ENCODE measurements around the gene KIF17.

KIF17 gene

DNA sequence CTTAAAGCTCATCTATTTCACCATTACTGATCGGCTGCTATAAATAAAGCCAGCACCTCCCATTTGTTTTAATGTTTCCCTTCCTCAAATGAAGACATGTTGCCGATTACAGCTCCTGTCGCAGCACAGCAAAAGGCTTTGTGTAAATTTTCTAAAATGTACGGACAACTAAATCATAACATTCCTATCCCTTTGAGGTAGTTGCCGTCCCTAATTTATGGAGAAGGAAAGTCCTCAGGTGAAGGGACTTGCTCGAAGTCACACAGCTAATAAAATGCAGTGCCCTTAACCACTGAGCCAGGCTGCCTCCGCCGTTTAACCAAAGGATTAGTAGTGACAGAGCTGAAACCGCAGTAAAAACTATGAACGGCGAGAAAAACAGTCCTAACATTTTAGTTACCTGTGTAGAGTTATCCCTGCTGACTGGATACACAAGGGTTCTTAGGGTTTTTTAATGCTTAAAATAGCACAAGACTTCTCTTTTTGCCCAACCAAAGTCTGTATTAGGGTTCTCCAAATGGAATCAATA lies 83.7 kb downstream of the KIF17 start:
- DNase-seq (ENCODE audit: low read depth): no peak
- H3K4me3 ChIP-seq (ENCODE audit: low read length): peak overlapping the region; percentile 87
- TF ChIP-seq, protein P1, sequence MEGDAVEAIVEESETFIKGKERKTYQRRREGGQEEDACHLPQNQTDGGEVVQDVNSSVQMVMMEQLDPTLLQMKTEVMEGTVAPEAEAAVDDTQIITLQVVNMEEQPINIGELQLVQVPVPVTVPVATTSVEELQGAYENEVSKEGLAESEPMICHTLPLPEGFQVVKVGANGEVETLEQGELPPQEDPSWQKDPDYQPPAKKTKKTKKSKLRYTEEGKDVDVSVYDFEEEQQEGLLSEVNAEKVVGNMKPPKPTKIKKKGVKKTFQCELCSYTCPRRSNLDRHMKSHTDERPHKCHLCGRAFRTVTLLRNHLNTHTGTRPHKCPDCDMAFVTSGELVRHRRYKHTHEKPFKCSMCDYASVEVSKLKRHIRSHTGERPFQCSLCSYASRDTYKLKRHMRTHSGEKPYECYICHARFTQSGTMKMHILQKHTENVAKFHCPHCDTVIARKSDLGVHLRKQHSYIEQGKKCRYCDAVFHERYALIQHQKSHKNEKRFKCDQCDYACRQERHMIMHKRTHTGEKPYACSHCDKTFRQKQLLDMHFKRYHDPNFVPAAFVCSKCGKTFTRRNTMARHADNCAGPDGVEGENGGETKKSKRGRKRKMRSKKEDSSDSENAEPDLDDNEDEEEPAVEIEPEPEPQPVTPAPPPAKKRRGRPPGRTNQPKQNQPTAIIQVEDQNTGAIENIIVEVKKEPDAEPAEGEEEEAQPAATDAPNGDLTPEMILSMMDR (conservative IDR thresholded peaks at IDR 0.05; ENCODE audit: low read length): no peak

DNA sequence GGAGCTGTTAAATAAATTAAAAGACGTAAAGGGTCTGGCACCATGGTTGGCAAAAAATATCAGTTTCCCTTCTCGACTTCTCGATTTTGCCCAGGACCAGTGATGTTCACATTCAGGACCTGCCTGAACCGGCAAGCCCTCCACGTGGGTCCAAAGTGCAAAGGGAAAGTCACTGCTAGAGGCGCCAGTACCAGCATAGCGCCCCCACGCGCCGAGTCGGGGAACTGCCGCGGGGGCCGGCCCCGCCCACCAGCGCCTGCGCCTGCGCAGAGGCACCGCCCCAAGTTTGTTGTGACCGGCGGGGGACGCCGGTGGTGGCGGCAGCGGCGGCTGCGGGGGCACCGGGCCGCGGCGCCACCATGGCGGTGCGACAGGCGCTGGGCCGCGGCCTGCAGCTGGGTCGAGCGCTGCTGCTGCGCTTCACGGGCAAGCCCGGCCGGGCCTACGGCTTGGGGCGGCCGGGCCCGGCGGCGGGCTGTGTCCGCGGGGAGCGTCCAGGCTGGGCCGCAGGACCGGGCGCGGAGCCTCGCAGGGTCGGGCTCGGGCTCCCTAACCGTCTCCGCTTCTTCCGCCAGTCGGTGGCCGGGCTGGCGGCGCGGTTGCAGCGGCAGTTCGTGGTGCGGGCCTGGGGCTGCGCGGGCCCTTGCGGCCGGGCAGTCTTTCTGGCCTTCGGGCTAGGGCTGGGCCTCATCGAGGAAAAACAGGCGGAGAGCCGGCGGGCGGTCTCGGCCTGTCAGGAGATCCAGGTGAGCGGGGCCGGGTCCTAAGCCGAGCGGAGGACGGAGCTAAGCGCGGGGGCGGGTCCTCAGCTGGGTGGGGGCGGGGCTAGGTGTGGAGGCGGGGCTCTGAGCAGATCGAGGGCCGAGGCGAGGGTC lies 84.4 kb downstream of the KIF17 start, which contains the start of gene PINK1:
PINK1 (plus strand) TSS at position 269 of the 875 bp plus-strand sequence; CDS start at position 360, 91 bp downstream.
- peak; percentile 54 for DNase-seq (ENCODE audit: low read depth)
- peak within 1 kb of the TSS; percentile 87 for H3K4me3 ChIP-seq (ENCODE audit: low read length)
- TF ChIP-seq, protein P1 (conservative IDR thresholded peaks at IDR 0.05; ENCODE audit: low read length): peak; percentile 70

DNA sequence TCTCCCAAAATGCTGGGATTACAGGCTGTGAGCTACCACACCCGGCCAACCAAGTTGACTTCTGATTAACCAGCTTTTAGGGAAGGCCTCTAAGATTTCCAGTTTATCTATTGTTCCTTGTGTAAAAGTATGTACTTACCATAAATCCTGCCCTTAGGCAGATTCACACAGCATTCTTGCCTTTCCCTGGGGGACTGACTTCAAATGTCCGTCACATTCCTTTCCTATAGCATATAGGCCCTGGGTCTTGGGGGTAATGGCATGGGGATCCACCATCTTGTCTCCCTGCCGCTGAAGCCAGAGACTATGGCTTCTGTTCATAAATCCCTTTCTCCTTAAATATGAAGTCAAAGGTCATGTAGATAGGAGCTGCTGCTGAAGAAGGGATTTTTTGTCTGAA lies 85.4 kb downstream of the KIF17 start:
- no peak overlapping the region for H3K4me3 ChIP-seq (ENCODE audit: low read length)
- TF ChIP-seq, protein P1 (conservative IDR thresholded peaks at IDR 0.05; ENCODE audit: low read length): no peak
- DNase-seq (ENCODE audit: low read depth): no peak

DNA sequence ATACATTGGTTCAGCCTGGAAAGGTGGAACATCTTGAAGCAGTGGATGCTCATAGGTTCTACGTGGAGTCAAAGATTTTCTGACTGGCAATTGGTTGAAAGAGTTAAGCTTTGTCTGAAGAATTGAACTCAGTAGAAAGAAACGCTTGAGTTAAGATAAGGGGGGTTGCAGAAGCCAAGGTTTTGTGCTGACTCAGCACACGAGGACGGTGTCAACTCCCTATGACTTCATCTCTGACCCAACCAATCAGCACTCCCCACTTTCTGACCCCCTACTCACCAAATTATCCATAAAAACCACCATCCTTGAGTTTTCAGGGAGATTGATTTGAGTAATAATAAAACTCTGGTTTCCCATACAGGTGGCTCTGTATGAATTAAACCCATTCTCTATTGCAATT lies 87.1 kb downstream of the KIF17 start:
- DNase-seq (ENCODE audit: low read depth): no peak
- no peak overlapping the region for H3K4me3 ChIP-seq (ENCODE audit: low read length)
- TF ChIP-seq, protein P1 (conservative IDR thresholded peaks at IDR 0.05; ENCODE audit: low read length): no peak

DNA sequence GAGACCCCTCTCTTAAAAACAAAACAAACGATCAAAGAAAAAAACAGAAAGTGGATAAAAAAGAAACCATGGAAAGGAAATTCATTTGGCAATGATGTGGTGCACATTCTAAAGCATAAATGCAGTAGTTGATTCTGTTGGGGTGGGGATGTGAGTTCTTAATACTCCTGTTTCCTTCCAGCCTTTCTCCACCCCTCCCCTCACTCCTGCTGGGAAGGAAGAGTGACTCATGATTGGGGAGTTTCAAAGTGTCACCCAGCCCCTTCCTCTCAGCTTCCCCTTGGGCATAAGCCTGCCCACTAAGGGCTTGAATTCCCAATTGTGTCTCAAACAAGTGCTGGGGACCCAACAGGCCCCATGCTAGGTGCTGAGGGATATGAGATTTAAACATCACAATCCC lies 91.3 kb downstream of the KIF17 start:
- no peak for DNase-seq (ENCODE audit: low read depth)
- H3K4me3 ChIP-seq (ENCODE audit: low read length): no peak overlapping the region
- TF ChIP-seq, protein P1 (conservative IDR thresholded peaks at IDR 0.05; ENCODE audit: low read length): no peak

DNA sequence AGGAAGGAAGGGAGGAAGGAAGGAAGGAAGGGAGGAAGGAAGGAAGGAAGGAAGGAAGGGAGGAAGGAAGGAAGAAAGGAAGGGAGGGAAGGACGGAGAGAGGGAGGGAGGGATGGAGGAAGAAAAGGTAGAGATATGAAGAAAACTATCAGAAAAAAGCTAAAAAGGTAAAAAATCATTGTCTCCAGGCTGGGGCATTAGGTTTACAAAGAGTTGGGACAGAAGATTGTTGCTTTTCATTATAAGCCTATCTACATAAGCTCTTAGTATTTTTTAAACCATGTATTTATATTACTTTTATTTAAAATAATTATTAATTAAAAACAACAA lies 91.7 kb downstream of the KIF17 start:
- TF ChIP-seq, protein P1 (conservative IDR thresholded peaks at IDR 0.05; ENCODE audit: low read length): no peak
- no peak for DNase-seq (ENCODE audit: low read depth)
- no peak overlapping the region for H3K4me3 ChIP-seq (ENCODE audit: low read length)
